Measurements from ENCODE around the gene POLG. TPM values are rescaled to one million over a fixed set of nuclear protein-coding genes. Genes with fewer than 3 reads are reported as not detected.

The POLG gene
- total RNA-seq, 4 donors from 2014 or later: 38.4 to 62.0 (median 53.7) TPM

DNA sequence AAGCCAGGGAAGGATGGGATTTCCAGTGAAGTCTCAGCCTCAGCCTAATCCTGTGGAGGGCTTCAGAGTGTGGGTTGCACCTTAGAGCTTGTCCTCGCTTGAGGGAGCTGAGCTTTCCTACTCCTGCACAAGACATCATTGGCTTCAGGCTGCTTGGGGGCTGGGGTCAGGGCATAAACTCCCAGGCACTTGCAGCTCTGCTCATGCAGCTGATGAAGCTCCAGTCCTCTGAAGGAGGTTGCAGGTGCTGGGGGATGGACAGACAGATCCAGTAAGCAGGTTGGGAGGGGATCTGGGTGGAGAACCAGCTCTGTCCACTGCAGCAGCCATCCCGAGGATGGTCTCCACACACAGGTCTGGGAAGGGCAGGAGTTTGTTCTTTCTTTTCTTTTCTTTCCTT, 19.4 kb upstream of the POLG start:
- Histone ChIP-seq H3K36me3 (no peaks in the 10 kb centered on the region), H3K27ac (no peak overlapping the region), H3K4me1 (peaks cover 0 to 3% of the 10 kb centered on the region in 2 donors), H3K27me3 (no peaks in the 10 kb centered on the region), H3K9me3 (no peaks in the 10 kb centered on the region), H3K4me3 (no peak overlapping the region)
- intact Hi-C loops (cut with DNase I; ENCODE audit: low total_unique reads): no loop called here
- TF ChIP-seq, protein P1, sequence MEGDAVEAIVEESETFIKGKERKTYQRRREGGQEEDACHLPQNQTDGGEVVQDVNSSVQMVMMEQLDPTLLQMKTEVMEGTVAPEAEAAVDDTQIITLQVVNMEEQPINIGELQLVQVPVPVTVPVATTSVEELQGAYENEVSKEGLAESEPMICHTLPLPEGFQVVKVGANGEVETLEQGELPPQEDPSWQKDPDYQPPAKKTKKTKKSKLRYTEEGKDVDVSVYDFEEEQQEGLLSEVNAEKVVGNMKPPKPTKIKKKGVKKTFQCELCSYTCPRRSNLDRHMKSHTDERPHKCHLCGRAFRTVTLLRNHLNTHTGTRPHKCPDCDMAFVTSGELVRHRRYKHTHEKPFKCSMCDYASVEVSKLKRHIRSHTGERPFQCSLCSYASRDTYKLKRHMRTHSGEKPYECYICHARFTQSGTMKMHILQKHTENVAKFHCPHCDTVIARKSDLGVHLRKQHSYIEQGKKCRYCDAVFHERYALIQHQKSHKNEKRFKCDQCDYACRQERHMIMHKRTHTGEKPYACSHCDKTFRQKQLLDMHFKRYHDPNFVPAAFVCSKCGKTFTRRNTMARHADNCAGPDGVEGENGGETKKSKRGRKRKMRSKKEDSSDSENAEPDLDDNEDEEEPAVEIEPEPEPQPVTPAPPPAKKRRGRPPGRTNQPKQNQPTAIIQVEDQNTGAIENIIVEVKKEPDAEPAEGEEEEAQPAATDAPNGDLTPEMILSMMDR (IDR thresholded peaks at IDR 0.05): no peak
- TF ChIP-seq POLR2A (IDR thresholded peaks at IDR 0.05): no peak
- DNase-seq: no peak

DNA sequence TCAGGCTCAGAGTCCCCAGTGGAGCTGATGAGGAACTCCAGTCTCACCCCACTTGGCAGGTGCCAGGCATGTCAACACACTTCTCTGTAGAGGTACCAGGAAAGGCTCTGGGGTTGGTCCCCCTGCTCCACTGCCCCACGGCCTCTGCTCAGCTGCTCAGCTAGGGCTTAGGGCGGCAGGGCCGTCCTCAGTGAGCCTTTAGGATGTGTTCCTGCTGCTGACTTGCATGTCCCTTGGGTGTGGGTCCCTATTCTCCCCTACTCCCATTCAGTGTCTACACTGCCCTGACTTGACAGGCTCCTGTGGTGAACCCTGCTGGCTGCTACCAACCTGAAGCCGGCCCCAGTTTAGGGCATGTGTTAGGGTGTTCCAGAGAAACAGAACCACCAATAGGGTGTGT, 17.9 kb upstream of the POLG start:
- Histone ChIP-seq H3K36me3 (no peaks in the 10 kb centered on the region), H3K4me3 (no peak overlapping the region), H3K27ac (no peak overlapping the region), H3K27me3 (no peaks in the 10 kb centered on the region), H3K4me1 (no peaks in the 10 kb centered on the region), H3K9me3 (no peaks in the 10 kb centered on the region)
- intact Hi-C loops (cut with DNase I; ENCODE audit: low total_unique reads): no loop called here
- DNase-seq: no peak
- TF ChIP-seq, protein P1 (IDR thresholded peaks at IDR 0.05): no peak
- TF ChIP-seq POLR2A (IDR thresholded peaks at IDR 0.05): no peak

DNA sequence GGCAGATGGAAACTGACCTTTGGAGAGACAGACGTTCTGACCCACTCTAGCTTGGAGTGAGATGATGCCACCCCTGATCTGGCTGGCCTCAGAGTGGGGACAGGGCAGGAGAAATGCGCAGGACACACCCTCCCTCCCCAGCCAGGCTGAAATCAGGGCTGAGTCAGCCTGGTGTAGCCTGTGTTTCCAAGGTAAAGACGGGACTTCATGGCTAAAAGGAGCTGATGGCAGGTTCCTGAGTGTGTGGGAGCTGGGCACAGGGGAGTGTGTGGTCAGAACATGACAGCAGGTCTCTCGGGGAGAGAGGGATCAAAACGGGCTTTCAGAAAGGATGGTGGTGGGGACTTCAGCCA, 14.6 kb upstream of the POLG start:
- Histone ChIP-seq H3K4me3 (no peak overlapping the region), H3K9me3 (no peaks in the 10 kb centered on the region), H3K36me3 (no peaks in the 10 kb centered on the region), H3K27ac (no peak overlapping the region), H3K4me1 (no peaks in the 10 kb centered on the region), H3K27me3 (no peaks in the 10 kb centered on the region)
- TF ChIP-seq POLR2A (IDR thresholded peaks at IDR 0.05): no peak
- TF ChIP-seq, protein P1 (IDR thresholded peaks at IDR 0.05): no peak
- intact Hi-C loops (cut with DNase I; ENCODE audit: low total_unique reads): no loop called here
- no peak for DNase-seq

DNA sequence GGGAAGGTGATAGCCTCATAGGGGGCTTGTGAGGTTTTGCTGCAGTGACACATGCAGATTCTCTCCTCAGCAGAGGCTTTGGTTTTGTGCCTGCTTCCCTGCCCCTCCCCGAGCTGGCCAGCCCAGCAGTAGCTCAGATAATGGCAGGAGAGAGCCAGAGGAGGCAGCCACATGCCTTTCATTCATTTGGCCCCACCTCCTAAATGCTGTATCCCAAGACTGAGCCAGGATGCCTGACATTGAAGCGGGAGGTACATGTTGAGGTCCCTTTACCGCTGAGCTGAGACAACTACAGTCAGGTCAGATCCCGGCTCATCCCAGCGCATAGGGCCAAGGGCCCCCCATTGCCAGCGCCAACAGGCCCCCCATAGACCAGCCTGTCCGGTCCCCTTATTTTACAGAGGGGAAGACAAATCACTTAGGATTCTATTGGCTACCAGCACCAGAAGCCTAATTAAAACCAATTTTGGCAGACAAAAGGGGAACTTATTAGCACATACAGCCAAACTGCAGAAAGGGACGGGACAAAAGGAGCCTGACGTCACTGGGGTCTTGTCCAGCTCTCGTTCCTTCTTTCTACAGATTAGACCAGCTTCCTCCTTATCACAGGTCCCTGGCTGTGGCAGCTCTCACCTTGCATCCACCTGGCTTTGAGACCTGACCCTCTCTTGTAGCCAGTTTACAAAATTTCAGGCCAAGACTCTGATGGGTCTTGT, 12.1 kb upstream of the POLG start:
- H3K36me3 ChIP-seq: no peaks in the 10 kb centered on the region
- no peak for DNase-seq
- H3K4me1 ChIP-seq: no peaks in the 10 kb centered on the region
- H3K4me3 ChIP-seq: no peak overlapping the region
- no peaks in the 10 kb centered on the region for H3K9me3 ChIP-seq
- intact Hi-C loops (cut with DNase I; ENCODE audit: low total_unique reads): no loop called here
- no peaks in the 10 kb centered on the region for H3K27me3 ChIP-seq
- no peak for TF ChIP-seq POLR2A (IDR thresholded peaks at IDR 0.05)
- TF ChIP-seq, protein P1 (IDR thresholded peaks at IDR 0.05): no peak
- no peak overlapping the region for H3K27ac ChIP-seq

DNA sequence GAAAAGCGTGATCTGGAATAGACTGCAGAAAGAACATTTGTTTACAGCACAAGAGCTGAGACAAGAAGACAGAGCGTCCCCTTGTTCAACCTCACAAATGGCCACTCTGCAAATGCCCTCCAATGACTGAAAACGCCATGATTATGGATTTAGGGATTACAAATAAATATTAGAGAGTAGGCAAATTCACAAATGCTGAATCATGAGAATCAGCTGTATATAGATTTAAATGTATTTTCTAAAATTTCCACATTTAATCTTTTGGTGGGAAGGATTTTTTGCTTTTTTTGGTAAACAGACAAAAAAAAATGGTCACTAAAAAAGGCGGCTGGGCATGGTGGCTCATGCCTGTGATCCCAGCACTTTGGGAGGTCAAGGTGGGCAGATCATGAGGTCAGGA, 10.6 kb upstream of the POLG start:
- no peak for TF ChIP-seq POLR2A (IDR thresholded peaks at IDR 0.05)
- TF ChIP-seq, protein P1 (IDR thresholded peaks at IDR 0.05): no peak
- no peaks in the 10 kb centered on the region for H3K27me3 ChIP-seq
- no peaks in the 10 kb centered on the region for H3K9me3 ChIP-seq
- H3K36me3 ChIP-seq: no peaks in the 10 kb centered on the region
- no peak for DNase-seq
- H3K4me1 ChIP-seq: no peaks in the 10 kb centered on the region
- intact Hi-C loops (cut with DNase I; ENCODE audit: low total_unique reads): no loop called here
- H3K27ac ChIP-seq: no peak overlapping the region
- H3K4me3 ChIP-seq: no peak overlapping the region

Measured in uterus (tissue), 4 donors.